RWPE2 (cell line): ENCODE data around the gene MARF1.
"Not testable (repeated sequence)": the region's sequence is repeated elsewhere in the genome, so short reads cannot be mapped to it uniquely, and the experiment has no call there.

Source experiments
- ATAC-seq: fragments of 200-7000 bp; cut with Tn5 transposase; 3 replicates; pipeline ENCODE4 v1.9.1; 2021; ENCODE audit warnings: low read depth
- DNase-seq: peaks from one replicate; pipeline ENCODE4 v3.0.0-alpha.2; 2020; ENCODE audit warnings: low spot score
- H3K27ac ChIP-seq: fragments of 450-650 bp; 2 replicates; pipeline ENCODE4 v1.5.1; 2017; ENCODE audit warnings: mild to moderate bottlenecking; ENCODE audit not compliant: poor library complexity, severe bottlenecking
- H3K27me3 ChIP-seq: fragments of 250-450 bp; sonication (Bioruptor Pico); 2 replicates; pipeline ENCODE4 v1.5.1; 2021; ENCODE audit warnings: mild to moderate bottlenecking, moderate library complexity; ENCODE audit not compliant: insufficient read depth, poor library complexity, severe bottlenecking
- H3K36me3 ChIP-seq: fragments of 250-450 bp; sonication (Bioruptor Pico); 2 replicates; pipeline ENCODE4 v1.5.1; 2020; ENCODE audit warnings: low read depth, mild to moderate bottlenecking, moderate library complexity
- H3K4me1 ChIP-seq: fragments of 250-450 bp; sonication (Bioruptor Pico); 2 replicates; pipeline ENCODE4 v1.5.1; 2021; ENCODE audit warnings: mild to moderate bottlenecking, moderate library complexity; ENCODE audit not compliant: insufficient read depth, poor library complexity, severe bottlenecking
- H3K4me3 ChIP-seq: fragments of 250-450 bp; sonication (Bioruptor Pico); 2 replicates; pipeline ENCODE4 v1.5.1; 2021; ENCODE audit warnings: mild to moderate bottlenecking, moderate library complexity; ENCODE audit not compliant: severe bottlenecking
- H3K9me3 ChIP-seq: fragments of 250-450 bp; sonication (Bioruptor Pico); 2 replicates; pipeline ENCODE4 v1.5.1; 2021; ENCODE audit warnings: mild to moderate bottlenecking, moderate library complexity; ENCODE audit not compliant: severe bottlenecking
- CTCF ChIP-seq: fragments of 450-650 bp; IDR thresholded peaks from one replicate; pipeline ENCODE4 v1.5.1; 2017; ENCODE audit warnings: mild to moderate bottlenecking, moderate library complexity; ENCODE audit not compliant: poor library complexity, severe bottlenecking

The MARF1 gene

GRCh38 chr16:15572329-15573001 is 70.5 kb downstream of the MARF1 start:
- Histone ChIP-seq H3K9me3 (no peaks in the 10 kb centered on the region), H3K27ac (peak overlapping the region; percentile 45), H3K36me3 (no peaks in the 10 kb centered on the region), H3K4me1 (peaks cover 28% of the 10 kb centered on the region), H3K27me3 (no peaks in the 10 kb centered on the region), H3K4me3 (no peak overlapping the region)
- TF ChIP-seq CTCF: peak; percentile 32
- no peak for DNase-seq
- peak; percentile 74 for ATAC-seq

GRCh38 chr16:15571557-15571956 is 71.4 kb downstream of the MARF1 start:
- no peaks in the 10 kb centered on the region for H3K27me3 ChIP-seq
- no peak for DNase-seq
- no peaks in the 10 kb centered on the region for H3K9me3 ChIP-seq
- H3K27ac ChIP-seq: peak overlapping the region; percentile 45
- ATAC-seq: no peak
- H3K36me3 ChIP-seq: no peaks in the 10 kb centered on the region
- TF ChIP-seq CTCF: no peak
- H3K4me1 ChIP-seq: peaks cover 27% of the 10 kb centered on the region
- no peak overlapping the region for H3K4me3 ChIP-seq

- H3K27ac ChIP-seq, DNase-seq, ATAC-seq, H3K27me3 ChIP-seq, H3K36me3 ChIP-seq, H3K4me3 ChIP-seq, H3K9me3 ChIP-seq: not testable (repeated sequence)
- peaks cover 20% of the 10 kb centered on the region for H3K4me1 ChIP-seq
Observed at GRCh38 chr16:15570666-15571065, 72.3 kb downstream of the MARF1 start.

GRCh38 chr16:15567823-15568222 is 75.1 kb downstream of the MARF1 start:
- ATAC-seq (no peak), DNase-seq (no peak)
- no peak for TF ChIP-seq CTCF
- no peaks in the 10 kb centered on the region for H3K36me3 ChIP-seq
- no peak overlapping the region for H3K4me3 ChIP-seq
- H3K9me3 ChIP-seq: no peaks in the 10 kb centered on the region
- peaks cover 10% of the 10 kb centered on the region for H3K4me1 ChIP-seq
- H3K27ac ChIP-seq: no peak overlapping the region
- no peaks in the 10 kb centered on the region for H3K27me3 ChIP-seq

GRCh38 chr16:15566095-15566494 is 76.9 kb downstream of the MARF1 start:
- no peak for TF ChIP-seq CTCF
- Histone ChIP-seq H3K36me3 (no peaks in the 10 kb centered on the region), H3K4me1 (no peaks in the 10 kb centered on the region), H3K4me3 (no peak overlapping the region), H3K9me3 (no peaks in the 10 kb centered on the region), H3K27ac (no peak overlapping the region), H3K27me3 (no peaks in the 10 kb centered on the region)
- ATAC-seq: no peak
- no peak for DNase-seq
